Superior temporal gyrus (tissue), 1 donor: ENCODE data around the gene ROR2.

Experiments
- DNase-seq: peaks from one replicate; pipeline ENCODE4 v3.0.0-alpha.2; 2016; ENCODE audit errors: extremely low spot score

ROR2 gene

GRCh38 chr9:91900797-91901177, 49.2 kb downstream of the ROR2 start:
- DNase-seq: no peak

GRCh38 chr9:91900055-91900796, 49.8 kb downstream of the ROR2 start:
- no peak for DNase-seq

GRCh38 chr9:91899594-91899993, 50.4 kb downstream of the ROR2 start:
- DNase-seq: no peak

- no peak for DNase-seq
These were observed 50.8 kb downstream of the ROR2 start for GRCh38 chr9:91899219-91899563.

- DNase-seq: no peak
These were observed 51.4 kb downstream of the ROR2 start for GRCh38 chr9:91898451-91899218.

- DNase-seq: no peak
These were observed 52.8 kb downstream of the ROR2 start for GRCh38 chr9:91897201-91897600.

- DNase-seq: no peak
These were observed 53.4 kb downstream of the ROR2 start for GRCh38 chr9:91896513-91897121.

DNA sequence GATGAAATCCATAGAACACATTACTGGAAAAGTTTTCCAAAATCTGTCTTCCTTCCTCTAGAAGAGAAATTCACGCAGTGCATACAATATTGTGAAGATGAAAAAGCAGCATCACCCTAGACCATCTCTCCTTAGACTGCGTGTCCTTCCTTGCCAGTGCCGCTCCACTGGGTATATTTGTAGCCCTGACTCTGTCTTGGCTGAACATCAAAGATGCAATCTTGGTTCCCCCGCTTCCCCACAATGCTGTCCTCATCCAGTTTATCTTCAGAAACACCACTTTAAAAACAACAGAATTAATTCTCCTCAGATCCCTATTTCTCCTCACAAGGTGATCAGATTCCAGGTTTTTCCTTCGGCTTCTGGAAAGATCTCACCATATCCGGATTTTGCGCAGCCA, 53.9 kb downstream of the ROR2 start:
- no peak for DNase-seq

- no peak for DNase-seq
These were observed 55.5 kb downstream of the ROR2 start for GRCh38 chr9:91894536-91894935.

DNA sequence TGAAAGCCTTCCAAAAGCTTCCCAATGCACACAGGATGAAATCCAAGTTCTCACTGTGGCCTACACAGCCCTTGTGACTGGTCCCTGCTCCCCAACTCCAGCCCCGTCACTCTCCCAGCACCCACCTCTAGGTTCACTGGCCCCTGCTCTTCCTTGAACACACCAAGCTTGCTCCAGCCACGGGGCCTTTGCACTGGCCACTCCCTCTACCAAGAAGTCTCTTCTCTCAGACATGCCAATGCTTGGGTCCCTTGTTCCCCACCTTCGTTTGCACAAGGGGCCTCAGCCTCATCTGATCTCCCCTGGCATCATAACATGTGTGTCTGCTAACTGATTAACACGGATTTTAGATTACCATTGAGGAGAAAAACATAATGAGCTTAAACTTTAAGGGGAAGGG, 56.0 kb downstream of the ROR2 start:
- DNase-seq: no peak

DNA sequence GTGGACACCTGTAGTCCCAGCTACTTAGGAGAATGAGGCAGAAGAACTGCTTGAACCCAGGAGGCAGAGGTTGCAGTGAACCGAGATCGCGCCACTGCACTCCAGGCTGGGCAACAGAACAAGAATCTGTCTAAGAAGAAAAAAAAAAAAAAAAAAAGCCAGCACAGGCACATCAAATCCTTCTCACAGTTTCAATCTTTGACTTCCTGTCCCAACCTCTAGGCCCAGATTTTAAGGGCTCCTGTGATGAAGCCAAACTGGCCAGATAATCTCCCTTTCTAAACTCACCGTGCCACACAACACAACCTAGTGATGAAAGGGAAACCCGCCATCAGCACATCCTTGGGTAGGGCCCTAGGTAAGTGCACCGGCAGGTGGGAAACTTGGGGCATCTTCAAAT, 58.1 kb downstream of the ROR2 start:
- DNase-seq: no peak

DNA sequence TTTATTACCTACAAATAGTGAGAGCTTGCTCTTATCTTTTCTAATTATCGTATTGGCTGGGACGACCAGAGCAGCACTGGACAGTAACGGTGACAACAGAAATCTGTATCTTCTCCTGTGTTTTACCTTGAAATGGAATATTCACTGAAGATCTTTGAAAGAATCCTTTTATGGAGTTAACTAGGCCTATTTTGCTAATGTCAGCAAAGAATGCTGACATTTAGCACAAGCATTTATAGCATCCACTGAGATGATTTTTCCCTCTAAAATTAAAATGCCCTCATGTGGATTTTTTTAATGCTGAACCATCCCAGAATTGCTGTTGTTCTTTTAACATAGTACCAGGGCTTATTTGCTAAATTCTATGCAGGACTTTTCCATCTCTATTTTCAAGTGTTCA, 59.4 kb downstream of the ROR2 start:
- no peak for DNase-seq

DNA sequence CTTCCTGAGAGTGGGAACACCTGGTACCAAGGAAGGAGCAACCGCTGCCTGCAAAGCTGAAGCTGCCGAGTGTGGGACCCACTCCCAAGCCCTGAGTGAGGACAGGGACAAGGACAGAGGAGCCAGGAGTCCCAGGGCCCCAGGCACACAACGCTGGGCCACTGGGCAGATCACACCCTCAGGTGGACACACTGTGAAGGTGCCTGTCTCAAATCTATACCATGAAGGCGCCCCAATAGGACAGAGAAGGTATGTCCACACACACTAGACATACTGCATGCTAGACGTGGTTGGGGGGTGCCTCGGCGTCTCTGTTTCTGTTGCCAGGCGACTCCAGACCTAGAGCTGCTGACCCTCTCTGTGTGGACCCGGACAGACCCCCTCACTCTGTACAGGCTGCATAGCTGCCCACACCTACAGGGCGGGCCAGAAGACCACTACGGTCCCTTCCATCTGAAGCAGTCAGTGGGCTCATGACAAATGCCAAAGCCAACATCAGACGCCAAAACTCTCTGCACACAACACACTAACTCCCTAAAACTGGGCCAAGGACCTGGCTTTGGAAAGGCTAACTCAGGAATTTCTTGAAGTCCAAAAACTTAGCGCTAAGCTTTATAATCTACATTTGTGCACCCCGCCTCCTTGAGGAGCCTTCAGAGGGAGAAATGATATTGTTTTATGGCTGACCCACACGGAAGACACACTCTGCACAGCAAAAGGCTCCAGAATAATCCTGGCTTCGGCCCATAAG, 60.7 kb downstream of the ROR2 start:
- DNase-seq: no peak

DNA sequence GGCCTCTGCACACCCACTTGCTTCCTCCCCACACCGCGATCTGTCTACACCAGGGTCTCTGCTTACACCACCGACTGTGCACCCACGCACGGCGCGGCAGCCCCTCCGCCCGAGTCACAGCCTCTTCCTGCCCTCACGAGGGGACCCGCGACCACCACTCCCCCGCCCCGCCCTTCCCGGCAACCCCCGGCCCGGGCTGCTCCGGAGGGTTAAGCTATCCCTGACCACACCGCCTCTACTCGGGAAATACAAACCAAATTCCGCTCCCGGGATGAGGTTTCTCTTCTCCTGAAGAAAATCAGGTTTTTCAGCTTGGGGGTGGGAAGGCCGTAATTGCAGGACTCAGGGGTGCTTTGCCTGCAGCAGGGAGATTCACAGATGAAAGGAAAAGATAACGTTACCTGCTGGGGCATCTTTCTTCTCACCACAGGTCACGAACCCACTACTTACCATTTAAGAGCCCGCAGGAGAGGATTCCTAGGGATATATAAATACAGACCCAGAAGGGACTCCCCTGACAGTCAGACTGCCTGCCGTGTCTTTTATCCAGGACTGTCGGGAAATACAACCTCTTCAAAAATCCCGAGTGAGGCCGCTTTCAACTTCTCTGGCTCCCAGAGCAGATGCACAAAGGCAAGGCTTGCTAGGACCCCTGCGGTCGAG, 63.5 kb downstream of the ROR2 start:
- no peak for DNase-seq

GRCh38 chr9:91885746-91886413, 64.1 kb downstream of the ROR2 start:
- DNase-seq: no peak

DNA sequence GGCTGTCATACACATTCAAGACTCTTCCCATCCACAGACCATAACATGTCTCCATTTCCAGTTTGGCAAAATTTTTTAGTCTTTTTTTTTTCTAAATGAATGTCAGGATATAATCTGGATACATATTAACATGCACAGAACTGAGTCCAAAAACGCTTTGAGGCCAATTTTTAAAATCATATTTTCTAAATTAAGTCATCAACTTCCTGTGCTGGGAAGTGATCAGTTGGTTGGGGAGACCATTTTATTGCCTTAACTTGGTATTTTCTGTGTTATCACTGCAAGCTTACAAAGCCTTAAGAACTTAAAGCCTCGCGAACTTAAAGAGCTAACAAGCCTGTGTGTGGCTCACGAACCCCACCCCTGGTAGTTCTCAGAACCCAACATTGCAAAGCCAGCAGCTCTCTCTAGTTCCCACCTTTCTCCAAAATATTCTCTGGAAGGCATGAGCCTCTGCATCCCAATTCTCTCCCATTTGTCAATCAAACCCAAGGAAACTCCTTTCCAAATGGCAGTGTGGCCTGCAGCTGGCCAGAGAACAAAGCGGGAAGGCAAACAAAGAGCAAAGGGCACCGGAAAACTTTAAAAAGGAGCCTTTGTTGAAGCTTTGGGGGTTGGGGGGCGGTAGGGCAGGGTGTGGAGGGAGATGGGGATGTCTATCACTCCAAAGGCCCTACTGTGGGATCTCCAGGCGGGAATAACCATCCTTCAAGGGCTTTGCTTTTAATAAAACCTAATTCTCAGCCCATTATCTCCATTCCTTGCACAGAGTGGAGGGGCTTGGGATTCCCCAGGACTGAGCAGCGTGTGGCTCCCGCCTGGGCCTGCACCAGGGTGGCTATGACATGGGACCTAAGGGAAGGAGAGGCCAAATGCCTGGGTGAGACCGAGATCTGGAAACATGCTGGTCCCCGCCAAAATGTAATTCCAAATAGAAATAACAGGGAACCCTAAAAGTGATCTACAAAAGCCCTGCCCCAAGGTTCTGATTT, 65.0 kb downstream of the ROR2 start:
- DNase-seq: no peak

DNA sequence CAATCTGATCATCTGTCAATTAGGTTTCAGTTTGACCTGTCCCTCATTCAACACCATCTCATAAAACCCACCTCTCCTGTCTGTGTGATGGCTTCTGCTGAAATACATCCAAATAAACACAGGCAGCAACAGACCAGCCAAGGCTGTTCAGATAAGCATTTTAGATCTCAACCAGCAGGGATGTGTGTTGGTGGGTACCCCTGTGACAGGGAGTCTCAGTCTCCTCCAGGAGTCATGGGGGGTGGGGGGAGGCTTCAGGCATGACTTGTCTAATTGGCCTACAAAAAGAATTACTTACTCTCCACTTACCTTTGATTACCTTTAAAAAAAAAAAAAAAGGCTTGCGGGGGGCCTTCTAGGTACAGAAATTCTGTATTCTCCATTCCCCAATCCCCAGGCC, 65.9 kb downstream of the ROR2 start:
- no peak for DNase-seq

DNA sequence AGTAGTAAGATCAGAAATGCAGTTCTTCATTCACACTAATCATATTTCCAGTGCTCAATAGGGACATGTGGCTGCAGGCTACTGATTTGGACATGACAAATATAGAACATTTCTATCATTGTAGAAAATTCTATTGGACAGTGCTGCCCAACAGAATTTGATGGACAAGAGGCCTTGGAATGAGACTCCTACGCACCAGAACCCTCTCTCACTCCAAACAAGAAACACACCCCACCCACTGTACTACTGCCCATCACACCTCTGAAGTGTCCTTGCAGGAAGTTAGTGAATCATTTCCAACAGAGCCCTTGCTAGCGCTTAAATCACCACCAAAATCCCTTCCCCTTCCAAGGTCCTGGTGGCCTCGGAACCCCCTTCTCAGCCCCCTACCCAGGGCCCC, 66.5 kb downstream of the ROR2 start:
- DNase-seq: no peak

GRCh38 chr9:91882627-91883026, 67.4 kb downstream of the ROR2 start:
- no peak for DNase-seq

GRCh38 chr9:91880378-91880972, 69.6 kb downstream of the ROR2 start:
- DNase-seq: no peak
